GM18907 (cell line): ENCODE results near the gene GMFB.
"Not testable (repeated sequence)": the region's sequence is repeated elsewhere in the genome, so short reads cannot be mapped to it uniquely, and the experiment has no call there.

ENCODE experiments used
- ATAC-seq: cut with Tn5 transposase; IDR thresholded peaks from one replicate; pipeline ENCODE4 v1.9.1; 2021; ENCODE audit warnings: mild to moderate bottlenecking, moderate library complexity; ENCODE audit not compliant: unreplicated experiment

The GMFB gene

GRCh38 chr14:54462048-54462447 lies 26.7 kb downstream of the GMFB start:
- ATAC-seq: no peak

GRCh38 chr14:54459106-54459505 lies 29.7 kb downstream of the GMFB start:
- ATAC-seq: no peak

DNA sequence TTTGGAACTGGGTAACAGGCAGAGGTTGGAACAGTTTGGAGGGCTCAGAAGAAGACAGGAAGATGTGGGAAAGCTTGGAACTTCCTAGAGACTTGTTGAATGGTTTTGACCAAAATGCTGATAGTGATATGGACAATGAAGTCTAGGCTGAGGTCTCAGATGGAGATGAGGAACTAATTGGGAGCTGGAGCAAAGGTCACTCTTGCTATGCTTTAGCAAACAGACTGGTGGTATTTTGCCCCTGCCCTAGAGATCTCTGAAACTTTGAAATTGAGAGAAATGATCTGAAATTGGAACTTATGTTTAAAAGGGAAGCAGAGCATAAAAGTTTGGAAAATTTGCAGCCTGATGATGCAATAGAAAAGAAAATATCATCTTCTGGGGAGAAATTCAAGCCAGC lies 30.2 kb downstream of the GMFB start:
- not testable (repeated sequence) for ATAC-seq

- no peak for ATAC-seq
Measured at GRCh38 chr14:54457609-54457996, 31.2 kb downstream of the GMFB start.

DNA sequence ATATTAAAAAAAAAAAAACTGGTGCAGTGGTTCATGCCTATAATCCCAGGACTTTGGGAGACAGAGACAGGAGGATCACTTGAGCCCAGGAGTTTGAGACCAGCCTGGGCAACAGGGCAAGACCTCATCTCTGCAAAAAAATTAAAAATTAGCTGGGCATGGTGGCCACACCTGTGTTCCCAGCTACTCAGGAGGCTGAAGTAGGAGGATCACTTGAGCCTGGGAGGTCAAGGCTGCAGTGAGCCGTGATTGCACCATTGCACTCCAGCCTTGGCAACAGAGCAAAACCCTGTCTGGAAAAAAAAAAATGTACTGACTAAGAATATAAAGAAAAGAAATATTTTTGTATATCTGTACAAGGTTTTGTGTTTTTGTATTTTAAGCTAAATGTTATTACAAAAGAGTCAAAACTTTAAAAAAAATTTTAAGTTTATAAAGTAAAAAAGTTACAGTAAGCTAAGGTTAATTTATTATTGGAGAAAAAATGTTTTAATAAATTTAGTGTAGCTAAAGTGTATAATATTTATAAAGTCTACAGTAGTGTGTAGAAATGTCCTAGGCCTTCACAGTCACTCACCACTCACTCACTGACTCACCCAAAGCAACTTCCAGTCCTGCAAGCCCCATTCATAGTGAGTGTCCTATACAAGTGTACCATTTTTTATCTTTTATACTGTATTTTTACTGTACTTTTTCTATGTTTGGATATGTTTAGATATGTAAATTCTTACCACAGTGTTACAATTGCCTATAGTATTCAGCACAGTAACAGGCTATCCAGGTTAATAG lies 31.8 kb downstream of the GMFB start:
- not testable (repeated sequence) for ATAC-seq

DNA sequence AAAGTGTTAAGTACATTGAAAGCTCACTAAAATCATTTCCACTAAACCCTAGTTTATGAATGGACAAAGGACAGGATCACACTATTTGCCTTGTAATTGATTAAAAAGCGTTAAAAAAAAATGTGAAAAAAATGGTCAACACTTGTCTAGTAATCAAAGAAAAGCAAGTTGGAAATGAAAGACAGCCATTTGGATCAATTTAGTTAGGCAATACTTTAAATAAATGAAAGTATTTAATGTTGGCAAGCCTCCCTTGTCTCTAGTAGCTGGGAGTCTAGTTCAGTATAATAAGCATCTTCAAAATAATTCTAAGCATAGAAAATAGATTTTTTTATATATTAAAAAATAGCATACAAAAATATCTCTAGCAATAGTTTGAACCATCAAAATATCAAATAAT lies 33.4 kb downstream of the GMFB start:
- no peak for ATAC-seq

GRCh38 chr14:54453990-54454389 lies 34.8 kb downstream of the GMFB start:
- not testable (repeated sequence) for ATAC-seq

DNA sequence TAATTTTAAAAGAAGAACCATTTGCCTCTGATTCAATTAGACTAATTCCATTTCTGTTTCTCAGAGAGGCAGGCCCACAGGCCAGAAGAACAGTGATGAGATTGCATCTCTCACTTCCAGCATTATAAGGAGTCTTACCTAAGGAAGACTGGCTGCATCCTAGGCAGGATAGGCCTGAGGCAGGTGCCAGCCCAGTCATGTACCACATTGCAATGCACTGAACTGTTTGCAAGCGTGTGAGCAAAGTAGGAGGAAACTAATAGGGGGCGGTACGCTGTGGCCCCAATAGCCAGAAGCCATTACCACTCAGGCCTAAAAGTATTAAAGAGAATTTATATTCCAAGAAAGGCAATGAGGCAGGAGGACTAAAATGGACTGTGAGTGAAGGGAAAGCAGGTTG lies 35.5 kb downstream of the GMFB start:
- no peak for ATAC-seq

GRCh38 chr14:54451961-54452360 lies 36.8 kb downstream of the GMFB start:
- ATAC-seq: no peak

DNA sequence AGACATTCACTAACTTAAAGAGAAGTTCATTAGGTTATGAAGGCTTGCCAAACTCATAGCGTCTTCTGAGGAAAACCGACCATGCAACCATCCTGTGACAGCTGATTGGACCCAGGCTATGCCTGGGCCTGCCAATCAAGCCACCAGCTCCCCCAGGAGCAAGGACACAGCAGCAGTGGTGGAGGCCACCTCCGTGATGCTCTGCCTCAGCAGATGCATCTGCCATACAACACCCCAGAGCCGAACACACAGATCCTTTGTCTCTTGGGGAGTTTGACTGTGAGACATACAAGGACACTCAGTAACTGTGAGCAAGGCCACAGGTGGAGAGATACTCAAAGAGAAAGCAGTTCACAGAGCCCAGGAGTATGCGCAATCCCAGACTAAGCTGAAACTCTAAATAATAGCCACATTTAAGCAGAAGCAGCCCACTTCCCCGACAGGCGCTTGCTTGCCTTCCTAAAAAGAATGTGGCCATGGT lies 37.6 kb downstream of the GMFB start:
- ATAC-seq: no peak

GRCh38 chr14:54450535-54450934 lies 38.2 kb downstream of the GMFB start:
- ATAC-seq: peak; percentile 73

GRCh38 chr14:54447231-54447692 lies 41.5 kb downstream of the GMFB start:
- ATAC-seq: no peak

GRCh38 chr14:54446161-54446693 lies 42.6 kb downstream of the GMFB start:
- no peak for ATAC-seq

GRCh38 chr14:54444681-54445080 lies 44.1 kb downstream of the GMFB start:
- no peak for ATAC-seq

GRCh38 chr14:54443981-54444380 lies 44.8 kb downstream of the GMFB start:
- ATAC-seq: no peak

GRCh38 chr14:54442961-54443360 lies 45.8 kb downstream of the GMFB start:
- ATAC-seq: not testable (repeated sequence)

DNA sequence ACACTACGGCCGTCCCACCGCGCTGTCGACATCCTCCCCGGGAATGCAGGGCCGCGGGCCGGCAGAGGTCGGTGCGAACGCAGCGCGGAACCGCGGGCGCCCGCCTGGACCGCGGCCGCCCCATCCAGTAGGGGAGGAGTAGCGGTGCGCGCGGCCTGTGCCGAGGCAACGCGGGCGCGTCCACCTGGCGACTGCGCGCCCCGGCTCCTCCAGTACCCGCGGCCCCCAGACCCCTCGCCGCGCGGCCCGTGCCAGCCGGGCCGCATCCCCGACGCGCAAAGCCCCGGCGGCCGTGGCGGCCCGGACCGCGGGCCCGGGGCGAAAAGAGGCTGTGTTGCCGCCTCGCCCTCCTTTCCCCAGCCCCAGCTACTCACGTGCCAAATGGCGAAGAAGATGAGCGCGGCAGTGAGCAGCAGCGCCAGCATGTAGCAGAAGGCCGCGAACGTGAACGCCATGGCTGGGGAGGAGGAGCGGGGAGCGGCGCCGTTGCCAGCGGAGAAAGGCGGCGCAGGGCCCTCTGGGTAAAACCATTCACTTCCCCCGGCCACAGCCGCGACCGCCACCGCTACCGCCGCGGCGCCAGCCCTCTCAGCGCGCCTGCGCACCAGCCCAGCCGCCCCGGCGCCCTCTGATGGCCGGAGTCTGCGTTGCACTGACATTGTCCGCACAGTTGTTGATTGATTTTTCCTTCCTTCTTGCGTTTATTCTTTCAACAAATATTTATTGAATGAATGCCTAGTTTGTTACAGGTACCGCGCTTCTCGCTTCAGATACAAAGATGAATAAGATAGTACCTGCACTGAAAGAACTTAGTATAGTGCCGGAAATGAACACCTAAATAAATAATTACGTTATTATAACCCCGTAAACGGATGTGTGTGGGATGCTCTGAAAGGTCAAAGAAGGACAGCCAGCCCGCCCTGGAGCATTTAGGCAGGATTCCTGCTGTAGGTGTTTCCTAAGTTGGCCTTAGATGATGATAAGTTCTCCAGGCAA lies 47.6 kb downstream of the GMFB start, which contains the start of gene CNIH1:
TSS of gene CNIH1 (minus strand) at position 502 of the 996 bp plus-strand sequence. CDS start at position 455, 47 bp downstream.
- ATAC-seq: peak; percentile 96

GRCh38 chr14:54440476-54440872 lies 48.3 kb downstream of the GMFB start:
- no peak for ATAC-seq

GRCh38 chr14:54440037-54440436 lies 48.7 kb downstream of the GMFB start:
- no peak for ATAC-seq

DNA sequence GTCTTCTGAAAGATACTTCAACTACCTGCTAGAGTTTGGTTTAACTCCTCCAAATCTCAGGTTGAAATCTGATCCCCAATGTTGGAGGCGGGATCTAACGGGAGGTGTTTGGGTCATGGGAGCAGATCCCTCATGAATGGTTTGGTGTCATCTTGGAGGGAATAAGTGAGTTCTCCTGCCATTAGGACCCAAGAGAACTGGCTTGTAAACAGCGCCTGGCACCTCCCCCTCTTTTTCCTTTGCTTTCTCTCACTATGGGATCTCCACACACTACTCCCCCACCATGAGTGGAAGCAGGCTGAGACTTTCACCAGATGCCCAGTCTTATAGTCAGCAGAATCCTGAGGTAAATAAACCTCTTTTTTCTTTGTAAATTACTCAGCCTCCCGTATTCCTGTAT lies 50.1 kb downstream of the GMFB start:
- no peak for ATAC-seq

DNA sequence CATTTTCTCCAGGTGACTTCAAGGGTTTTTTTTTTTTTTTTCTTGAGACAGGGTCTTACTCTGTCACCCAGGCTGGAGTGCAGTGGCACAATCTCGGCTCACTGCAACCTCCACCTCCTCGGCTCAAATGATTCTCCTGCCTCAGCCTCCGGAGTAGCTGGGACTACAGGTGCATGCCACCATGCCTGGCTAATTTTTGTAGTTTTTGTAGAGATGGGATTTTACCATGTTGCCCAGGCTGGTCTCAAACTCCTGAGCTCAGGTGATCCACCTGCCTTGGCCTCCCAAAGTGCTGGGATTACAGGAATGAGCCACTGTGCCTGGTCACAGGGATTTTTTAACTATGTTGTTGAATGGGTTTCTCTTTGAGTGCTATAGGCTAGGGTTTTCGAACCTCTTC lies 50.8 kb downstream of the GMFB start:
- ATAC-seq: not testable (repeated sequence)
